PC-9 (cell line): ENCODE measurements around the gene ETV6.

Source experiments
- EZH2 ChIP-seq: fragments of 200-600 bp; sonication (generic); IDR thresholded peaks from 2 replicates; pipeline ENCODE4 v1.8.0; 2017; ENCODE audit warnings: antibody characterized with exemption, low read depth
- TF ChIP-seq, protein P1 (sequence below): fragments of 200-600 bp; sonication (generic); conservative IDR thresholded peaks from 2 replicates; pipeline ENCODE4 v1.6.1; 2017; ENCODE audit warnings: mixed run types, antibody characterized with exemption, mild to moderate bottlenecking, moderate library complexity

DNA sequence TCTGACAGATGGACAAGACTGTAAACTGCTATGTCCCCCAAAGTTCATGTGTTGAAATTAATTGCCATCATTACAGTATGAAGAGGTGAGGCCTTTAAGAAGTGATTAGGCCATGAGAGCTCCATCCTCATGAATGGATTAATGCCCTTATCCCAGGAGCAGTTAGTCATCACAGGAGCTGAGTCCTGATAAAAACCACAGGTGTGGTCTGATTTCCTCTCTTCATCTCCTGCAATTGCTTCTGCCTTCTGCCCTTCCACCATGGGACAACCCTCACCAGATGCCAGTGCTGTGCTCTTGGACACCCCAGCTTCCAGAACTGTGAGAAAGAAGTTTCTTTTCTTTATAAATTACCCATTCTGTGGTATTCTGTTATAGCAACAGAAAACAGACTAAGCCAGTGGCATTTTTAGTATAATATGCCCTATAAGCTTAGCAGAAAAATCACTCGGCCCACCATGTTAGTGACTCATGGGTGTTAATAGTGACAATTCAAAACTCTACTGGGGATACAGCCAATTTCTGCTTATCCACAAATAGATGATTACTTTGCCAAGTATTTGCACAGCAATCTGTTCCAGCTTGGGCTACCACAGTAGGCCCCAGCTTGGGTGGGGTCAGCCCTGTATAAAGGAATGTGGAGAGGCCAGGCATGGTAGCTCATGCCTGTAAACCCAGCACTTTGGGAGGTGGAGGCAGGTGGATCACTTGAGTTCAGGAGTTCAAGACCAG, 292.3 kb downstream of the ETV6 start:
- TF ChIP-seq, protein P1, sequence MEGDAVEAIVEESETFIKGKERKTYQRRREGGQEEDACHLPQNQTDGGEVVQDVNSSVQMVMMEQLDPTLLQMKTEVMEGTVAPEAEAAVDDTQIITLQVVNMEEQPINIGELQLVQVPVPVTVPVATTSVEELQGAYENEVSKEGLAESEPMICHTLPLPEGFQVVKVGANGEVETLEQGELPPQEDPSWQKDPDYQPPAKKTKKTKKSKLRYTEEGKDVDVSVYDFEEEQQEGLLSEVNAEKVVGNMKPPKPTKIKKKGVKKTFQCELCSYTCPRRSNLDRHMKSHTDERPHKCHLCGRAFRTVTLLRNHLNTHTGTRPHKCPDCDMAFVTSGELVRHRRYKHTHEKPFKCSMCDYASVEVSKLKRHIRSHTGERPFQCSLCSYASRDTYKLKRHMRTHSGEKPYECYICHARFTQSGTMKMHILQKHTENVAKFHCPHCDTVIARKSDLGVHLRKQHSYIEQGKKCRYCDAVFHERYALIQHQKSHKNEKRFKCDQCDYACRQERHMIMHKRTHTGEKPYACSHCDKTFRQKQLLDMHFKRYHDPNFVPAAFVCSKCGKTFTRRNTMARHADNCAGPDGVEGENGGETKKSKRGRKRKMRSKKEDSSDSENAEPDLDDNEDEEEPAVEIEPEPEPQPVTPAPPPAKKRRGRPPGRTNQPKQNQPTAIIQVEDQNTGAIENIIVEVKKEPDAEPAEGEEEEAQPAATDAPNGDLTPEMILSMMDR, result no peak
- TF ChIP-seq EZH2, result no peak
